ENCODE data around the gene ALDH1L2.

Gene ALDH1L2

DNA sequence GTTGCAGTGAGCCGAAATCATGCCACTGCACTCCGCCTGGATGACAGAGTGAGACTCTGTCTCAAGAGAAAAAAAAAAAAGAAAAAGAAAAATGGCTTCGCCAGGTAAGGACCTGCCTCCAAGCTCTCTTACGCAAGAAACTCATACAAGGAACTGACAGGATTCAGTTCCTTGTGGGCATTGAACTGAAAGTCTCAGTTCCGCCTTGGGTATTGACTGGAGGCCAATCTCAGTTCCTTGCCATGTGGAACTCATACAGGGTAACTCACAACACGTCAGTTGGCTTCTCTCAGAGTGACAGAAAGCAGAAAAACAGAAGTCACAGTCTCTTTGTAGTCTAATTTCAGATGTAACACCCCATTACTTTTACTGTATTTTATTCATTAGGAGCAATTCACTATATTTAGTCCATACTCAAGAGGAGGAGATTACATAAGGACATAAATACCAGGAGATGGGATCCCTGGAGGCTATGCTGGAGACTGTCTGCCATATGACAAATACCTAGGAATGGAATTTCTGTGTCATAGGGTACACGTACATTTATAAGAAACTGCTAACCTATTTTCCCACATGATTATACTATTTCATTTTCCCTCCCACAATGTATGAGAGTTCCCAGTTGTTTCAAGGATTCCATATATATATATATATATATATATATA, 109.5 kb downstream of the ALDH1L2 start:
- H3K4me1 ChIP-seq: no peaks in the 10 kb centered on the region
- no peaks in the 10 kb centered on the region for H3K36me3 ChIP-seq (replicated peaks)
- no peaks in the 10 kb centered on the region for H3K27me3 ChIP-seq (ENCODE audit: low read depth)
- H3K4me3 ChIP-seq: no peak overlapping the region
- H3K9me3 ChIP-seq: no peaks in the 10 kb centered on the region
- in situ Hi-C loops (cut with MboI; ENCODE audit: low sequenced_read_pairs): no loop called here
- DNase-seq (ENCODE audit: low spot score in 2 of 2): no peak

- Histone ChIP-seq H3K4me1 (no peaks in the 10 kb centered on the region), H3K36me3 (replicated peaks) (no peaks in the 10 kb centered on the region), H3K27me3 (ENCODE audit: low read depth) (no peaks in the 10 kb centered on the region; the same call in 1 of the 2 replicates), H3K4me3 (no peak overlapping the region), H3K9me3 (no peaks in the 10 kb centered on the region)
- no peak for DNase-seq (ENCODE audit: low spot score in 2 of 2)
- in situ Hi-C loops (cut with MboI; ENCODE audit: low sequenced_read_pairs): no loop called here
Observed at GRCh38 chr12:104973250-104973649, 111.0 kb downstream of the ALDH1L2 start.

DNA sequence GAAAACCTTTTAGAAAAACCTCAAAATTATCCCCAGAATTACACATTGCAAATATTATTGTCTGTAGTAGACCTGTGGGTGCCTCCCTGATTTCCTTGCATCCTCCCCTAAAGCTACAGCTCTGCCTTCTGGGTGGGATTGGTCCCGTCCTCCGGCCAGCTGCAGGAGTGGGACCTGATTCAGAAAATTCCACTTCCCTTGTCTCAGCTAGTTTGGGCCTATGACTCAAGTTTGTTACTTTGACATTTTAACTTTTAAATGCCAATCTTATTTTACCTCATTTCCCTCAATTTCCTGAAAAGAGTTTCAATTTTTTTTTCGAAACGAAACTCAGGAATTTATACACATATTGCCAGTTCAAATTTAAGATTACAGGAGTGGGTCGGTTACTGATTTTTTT, 113.0 kb downstream of the ALDH1L2 start:
- in situ Hi-C loops (cut with MboI; ENCODE audit: low sequenced_read_pairs): no loop called here
- no peaks in the 10 kb centered on the region for H3K9me3 ChIP-seq
- DNase-seq (ENCODE audit: low spot score in 2 of 2): no peak
- no peak overlapping the region for H3K4me3 ChIP-seq
- no peaks in the 10 kb centered on the region for H3K36me3 ChIP-seq (replicated peaks)
- H3K27me3 ChIP-seq (ENCODE audit: low read depth): no peaks in the 10 kb centered on the region; the same call in 1 of the 2 replicates
- H3K4me1 ChIP-seq: no peaks in the 10 kb centered on the region

Measured in HAP-1 (cell line).